Mammary epithelial cell (primary cell): ENCODE results near the gene PLCD4.

Experiments
- EZH2 ChIP-seq: IDR thresholded peaks from 2 replicates; pipeline ENCODE4 v1.6.1; 2012; ENCODE audit warnings: low read length, inconsistent platforms, borderline replicate concordance
- TF ChIP-seq, protein P1 (sequence below), 2 donors: IDR thresholded peaks in 1 of 2; conservative IDR thresholded peaks in 1 of 2; 2 replicates each; pipeline ENCODE4 v1.5.1; 2011 to 2012; ENCODE audit warnings: inconsistent platforms in 2 of 2, low read length in 2 of 2, mild to moderate bottlenecking in 2 of 2, control low read depth in 1 of 2, low read depth in 1 of 2; ENCODE audit not compliant: insufficient read depth in 1 of 2; ENCODE audit errors: extremely low read depth in 1 of 2

DNA sequence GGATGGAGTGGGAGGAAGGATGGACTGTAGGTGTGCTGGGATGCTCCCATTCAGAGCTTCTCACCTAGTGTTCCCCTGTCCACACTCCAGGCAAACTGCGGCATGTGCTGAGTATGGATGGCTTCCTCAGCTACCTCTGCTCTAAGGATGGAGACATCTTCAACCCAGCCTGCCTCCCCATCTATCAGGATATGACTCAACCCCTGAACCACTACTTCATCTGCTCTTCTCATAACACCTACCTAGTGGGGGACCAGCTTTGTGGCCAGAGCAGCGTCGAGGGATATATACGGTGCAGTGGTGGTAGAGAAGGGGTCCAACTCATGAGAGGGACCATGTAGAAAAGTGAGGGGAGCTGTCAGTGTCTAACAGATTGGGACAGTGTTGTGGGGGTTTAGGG lies 20.2 kb downstream of the PLCD4 start:
- TF ChIP-seq, protein P1, sequence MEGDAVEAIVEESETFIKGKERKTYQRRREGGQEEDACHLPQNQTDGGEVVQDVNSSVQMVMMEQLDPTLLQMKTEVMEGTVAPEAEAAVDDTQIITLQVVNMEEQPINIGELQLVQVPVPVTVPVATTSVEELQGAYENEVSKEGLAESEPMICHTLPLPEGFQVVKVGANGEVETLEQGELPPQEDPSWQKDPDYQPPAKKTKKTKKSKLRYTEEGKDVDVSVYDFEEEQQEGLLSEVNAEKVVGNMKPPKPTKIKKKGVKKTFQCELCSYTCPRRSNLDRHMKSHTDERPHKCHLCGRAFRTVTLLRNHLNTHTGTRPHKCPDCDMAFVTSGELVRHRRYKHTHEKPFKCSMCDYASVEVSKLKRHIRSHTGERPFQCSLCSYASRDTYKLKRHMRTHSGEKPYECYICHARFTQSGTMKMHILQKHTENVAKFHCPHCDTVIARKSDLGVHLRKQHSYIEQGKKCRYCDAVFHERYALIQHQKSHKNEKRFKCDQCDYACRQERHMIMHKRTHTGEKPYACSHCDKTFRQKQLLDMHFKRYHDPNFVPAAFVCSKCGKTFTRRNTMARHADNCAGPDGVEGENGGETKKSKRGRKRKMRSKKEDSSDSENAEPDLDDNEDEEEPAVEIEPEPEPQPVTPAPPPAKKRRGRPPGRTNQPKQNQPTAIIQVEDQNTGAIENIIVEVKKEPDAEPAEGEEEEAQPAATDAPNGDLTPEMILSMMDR (conservative IDR thresholded peaks at IDR 0.05 in 1 of 2, IDR thresholded peaks at IDR 0.05 in 1 of 2; ENCODE audit: extremely low read depth in 1 of 2, insufficient read depth in 1 of 2, low read depth in 1 of 2, low read length in 2 of 2) = no peak
- no peak for TF ChIP-seq EZH2
